GM21717 (cell line): ENCODE data around the gene MAML2.
A peak's percentile ranks its signal among the peaks of the same experiment; 100 is the strongest.

Experiments
- ATAC-seq: cut with Tn5 transposase; IDR thresholded peaks from one replicate; pipeline ENCODE4 v1.9.1; 2021; ENCODE audit warnings: mild to moderate bottlenecking, moderate library complexity; ENCODE audit not compliant: unreplicated experiment

The MAML2 gene

GRCh38 chr11:96085319-96085930, 257.6 kb downstream of the MAML2 start:
- ATAC-seq, result no peak

DNA sequence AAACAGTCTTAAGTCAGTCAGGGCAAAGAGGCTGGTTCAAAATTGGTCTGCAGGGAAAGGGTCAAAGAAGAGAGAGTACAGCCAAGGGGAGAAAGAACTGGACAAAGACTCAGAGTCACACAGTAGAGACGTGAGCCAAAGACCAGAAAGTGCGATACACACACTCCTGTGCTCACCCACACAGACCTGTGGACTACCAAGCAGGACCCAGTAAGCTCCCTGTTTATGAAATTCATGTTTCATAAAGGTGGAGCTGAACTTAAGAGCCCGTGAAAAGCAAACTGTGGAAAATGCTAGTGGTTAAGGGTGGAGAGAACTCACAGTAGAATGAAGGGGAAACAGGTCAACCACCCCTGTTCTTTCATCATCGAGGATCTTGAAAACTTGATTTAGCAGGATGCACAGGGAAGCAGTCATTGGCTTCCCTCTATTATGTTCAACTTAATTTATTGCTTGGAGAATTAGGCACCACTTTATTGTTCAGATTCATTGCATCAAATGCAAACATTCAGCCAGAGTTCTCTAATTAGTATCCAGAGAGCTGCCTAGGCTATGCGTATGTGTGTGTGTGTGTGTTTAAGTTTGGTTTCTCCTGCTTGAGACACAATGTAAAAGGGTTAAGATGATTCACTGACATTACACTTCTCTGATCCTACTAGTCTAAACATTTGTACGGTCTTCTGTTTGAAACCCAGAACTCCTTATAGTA, 258.2 kb downstream of the MAML2 start:
- ATAC-seq, result no peak

DNA sequence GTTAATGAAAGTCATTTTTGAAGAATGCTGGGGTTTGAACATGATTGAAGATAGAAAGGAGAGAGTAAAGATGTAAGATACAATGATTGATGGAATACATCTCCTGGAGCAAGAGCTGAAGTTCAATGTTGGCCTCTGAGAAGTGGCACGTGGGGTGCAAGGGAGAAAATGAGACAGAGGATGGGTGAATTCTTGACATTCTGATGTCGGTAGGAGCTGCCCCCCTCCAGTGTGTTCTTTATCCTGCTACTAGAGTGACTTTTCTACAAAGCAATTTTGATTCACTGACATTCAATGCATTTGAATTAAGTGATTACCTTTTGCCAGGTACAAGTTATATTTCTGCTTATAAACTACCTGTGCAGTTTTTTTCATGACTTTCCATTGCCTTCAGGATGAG, 260.1 kb downstream of the MAML2 start:
- ATAC-seq, result no peak

- no peak for ATAC-seq
Measured at GRCh38 chr11:96082002-96082899, 260.7 kb downstream of the MAML2 start.

DNA sequence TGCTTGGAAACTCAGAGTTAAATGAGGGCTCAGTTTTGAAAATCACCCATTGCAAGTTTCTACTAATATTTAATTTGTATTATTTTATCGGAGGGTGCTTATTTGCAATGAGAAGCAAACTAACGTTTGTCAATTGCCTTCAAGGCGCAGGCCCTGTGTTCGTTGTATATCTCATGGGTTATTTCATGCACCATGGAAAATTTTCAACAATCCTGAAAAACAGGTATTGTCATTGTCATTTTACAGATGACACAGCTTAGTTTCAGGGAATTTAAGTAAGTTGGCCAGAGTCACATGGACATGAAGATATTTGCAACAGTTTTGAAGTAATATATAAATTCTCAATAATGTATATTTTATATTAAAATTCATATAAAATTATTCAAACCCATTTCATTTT, 261.4 kb downstream of the MAML2 start:
- no peak for ATAC-seq

- no peak for ATAC-seq
Measured at GRCh38 chr11:96079691-96080090, 263.3 kb downstream of the MAML2 start.

GRCh38 chr11:96075532-96075959, 267.4 kb downstream of the MAML2 start:
- peak; percentile 84 for ATAC-seq

DNA sequence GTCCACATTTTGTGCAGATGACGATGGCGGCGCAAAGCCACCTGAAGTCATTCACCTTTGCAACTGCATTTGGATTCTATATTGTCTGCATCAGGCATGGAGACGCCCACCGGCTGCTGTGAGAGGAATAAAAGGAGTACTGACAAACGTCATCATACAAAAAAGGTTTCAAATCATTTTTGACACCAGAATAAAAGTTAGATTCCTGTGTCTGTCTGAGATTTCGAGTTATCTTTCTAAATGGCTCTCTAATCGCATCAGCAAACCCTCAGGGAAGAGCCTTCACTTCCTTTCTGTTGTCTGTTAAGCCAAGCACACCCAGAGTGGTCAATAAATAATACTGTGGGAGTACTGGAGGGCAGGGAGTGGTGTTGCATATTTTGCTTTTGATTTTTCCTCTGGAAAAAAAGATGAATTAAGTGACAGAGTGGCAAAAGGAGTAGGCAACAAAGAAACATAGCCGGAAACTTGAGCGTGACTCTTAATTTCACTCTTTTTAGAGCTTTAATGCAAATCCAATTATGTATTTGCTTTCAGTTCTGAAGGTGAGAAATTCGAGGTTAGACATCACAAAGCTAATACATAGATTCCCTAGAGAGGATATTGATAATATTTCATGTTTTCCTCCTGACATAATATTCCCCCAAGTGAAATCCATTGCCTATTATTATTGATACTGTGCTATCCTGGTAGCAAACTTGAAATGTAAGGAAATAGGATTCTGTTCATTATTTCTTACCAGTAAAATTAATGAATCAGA, 268.3 kb downstream of the MAML2 start:
- no peak for ATAC-seq

DNA sequence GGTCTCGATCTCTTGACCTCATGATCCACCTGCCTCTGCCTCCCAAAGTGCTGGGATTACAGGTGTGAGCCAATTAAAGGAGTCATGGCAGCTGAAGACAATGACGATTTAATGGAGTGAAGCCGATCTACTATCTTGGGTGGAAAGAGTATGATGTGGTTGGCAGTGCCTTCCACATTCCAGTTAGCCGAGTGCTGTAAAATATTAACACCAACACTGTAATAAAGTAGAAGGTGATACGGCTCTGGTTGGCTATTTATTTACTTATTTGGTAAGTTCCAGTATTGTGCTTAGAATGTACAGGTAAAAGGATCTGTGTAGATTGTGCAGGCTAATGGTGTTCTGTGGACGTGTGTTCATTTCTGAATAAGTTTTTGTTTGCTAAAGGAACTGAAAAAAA, 269.5 kb downstream of the MAML2 start:
- no peak for ATAC-seq

- ATAC-seq, result no peak
Measured at GRCh38 chr11:96072592-96072991, 270.4 kb downstream of the MAML2 start.

- ATAC-seq, result no peak
Measured at GRCh38 chr11:96070453-96070852, 272.5 kb downstream of the MAML2 start.

- no peak for ATAC-seq
Measured at GRCh38 chr11:96067160-96067559, 275.8 kb downstream of the MAML2 start.

DNA sequence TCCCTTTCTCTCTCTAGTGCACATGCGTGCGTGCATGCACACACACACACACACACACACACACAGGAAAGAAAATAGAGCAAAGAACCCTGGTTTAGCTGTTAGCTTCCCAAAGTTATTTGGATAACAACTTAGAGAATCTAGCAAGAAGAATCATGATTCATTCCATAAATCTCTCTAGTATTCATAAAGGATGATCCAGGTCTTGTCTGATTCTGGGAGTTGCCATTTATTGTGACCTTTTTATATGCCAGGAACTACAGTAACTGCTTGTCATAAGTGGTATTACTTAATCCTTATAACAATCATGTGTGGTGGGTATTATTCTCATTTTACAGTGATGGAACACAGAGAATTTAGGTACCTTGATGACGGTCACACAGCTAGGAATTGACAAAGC, 277.6 kb downstream of the MAML2 start:
- no peak for ATAC-seq

GRCh38 chr11:96063886-96064285, 279.1 kb downstream of the MAML2 start:
- no peak for ATAC-seq

GRCh38 chr11:96063053-96063452, 279.9 kb downstream of the MAML2 start:
- no peak for ATAC-seq

DNA sequence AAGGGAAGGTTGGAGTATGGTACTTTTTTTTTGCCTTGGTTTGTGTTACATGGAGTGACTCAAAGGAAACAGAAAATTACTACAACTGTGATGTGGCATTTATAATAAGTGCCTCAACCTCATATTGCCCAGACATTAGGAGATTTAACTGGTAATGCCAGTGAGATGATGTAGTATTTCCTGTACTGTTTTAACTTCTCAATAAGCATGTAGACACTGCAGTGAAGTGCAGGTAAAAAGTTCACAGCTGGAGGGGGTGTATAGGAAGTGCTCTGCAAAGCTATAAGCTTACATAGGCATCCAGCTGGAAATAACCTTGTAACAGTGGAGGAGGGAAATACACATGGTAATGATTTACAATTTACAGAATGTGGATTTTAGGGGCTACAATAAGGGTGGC, 280.9 kb downstream of the MAML2 start:
- peak; percentile 57 for ATAC-seq

- no peak for ATAC-seq
Measured at GRCh38 chr11:96061730-96062129, 281.3 kb downstream of the MAML2 start.

DNA sequence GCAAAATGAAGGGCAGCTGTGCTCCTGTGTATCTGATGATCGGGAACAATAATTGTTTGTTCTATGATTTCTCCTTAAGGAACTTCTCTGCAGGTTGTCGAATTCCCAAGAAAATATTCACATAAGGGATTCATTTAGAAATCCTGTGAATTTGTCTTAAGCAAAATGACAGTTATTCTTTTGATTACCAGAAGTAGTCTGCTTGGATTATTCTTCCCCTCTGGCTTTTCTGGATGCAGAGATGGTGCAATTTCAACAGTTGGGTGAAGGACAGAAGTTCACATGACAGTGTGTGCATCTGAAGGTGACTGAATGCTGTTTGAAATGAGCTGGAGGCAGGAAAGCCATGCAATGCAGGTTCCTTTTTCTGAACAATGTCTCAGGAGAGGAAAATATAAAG, 281.9 kb downstream of the MAML2 start:
- no peak for ATAC-seq

DNA sequence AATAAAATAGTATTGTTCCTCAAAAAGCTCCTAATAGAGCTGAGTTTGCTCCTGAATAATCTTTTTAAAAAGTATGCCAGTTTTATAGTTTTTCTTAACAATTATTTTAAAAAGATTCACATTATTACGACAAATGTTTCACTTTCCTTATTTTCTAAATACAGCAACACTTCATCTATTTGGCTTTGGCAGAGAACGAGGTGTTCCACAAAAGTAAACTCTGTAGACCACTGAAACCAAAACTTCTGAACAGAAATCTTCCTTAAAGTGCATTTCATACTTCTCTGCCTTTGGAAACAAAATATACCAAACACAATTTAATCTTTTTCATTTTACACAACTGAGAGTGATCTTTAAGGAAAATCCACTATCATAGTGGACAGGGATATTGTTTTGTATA, 285.5 kb downstream of the MAML2 start:
- no peak for ATAC-seq

- ATAC-seq, result no peak
Measured at GRCh38 chr11:96056576-96056975, 286.4 kb downstream of the MAML2 start.
